H9 (cell line): ENCODE data around the gene ACACB. TPM values are rescaled to one million over a fixed set of nuclear protein-coding genes. Genes with fewer than 3 reads are reported as not detected.
A peak's percentile ranks its signal among the peaks of the same experiment; 100 is the strongest.

Experiments
- DNase-seq: peaks from one replicate; pipeline ENCODE4 v3.0.0-alpha.2; 2017
- H2AFZ ChIP-seq: one replicate; pipeline ENCODE4 v1.6.1; 2013; ENCODE audit warnings: mild to moderate bottlenecking, low read length, control low read depth, moderate library complexity
- H2AK5ac ChIP-seq: 2 replicates; pipeline ENCODE4 v1.6.1; 2013; ENCODE audit warnings: low read length, control low read depth, mixed read lengths; ENCODE audit not compliant: insufficient read length
- H2BK120ac ChIP-seq: one replicate; pipeline ENCODE4 v1.6.1; 2013; ENCODE audit warnings: low read depth, mild to moderate bottlenecking, low read length, control low read depth, inconsistent platforms; ENCODE audit not compliant: poor library complexity, severe bottlenecking
- H2BK12ac ChIP-seq: 2 replicates; pipeline ENCODE4 v1.6.1; 2013; ENCODE audit warnings: low read length, control low read depth, mixed read lengths, low read depth; ENCODE audit not compliant: insufficient read length
- H2BK15ac ChIP-seq: 2 replicates; pipeline ENCODE4 v1.6.1; 2013; ENCODE audit warnings: low read depth, low read length, control low read depth
- H2BK20ac ChIP-seq: one replicate; pipeline ENCODE4 v1.6.1; 2013; ENCODE audit warnings: low read depth, mild to moderate bottlenecking, low read length, control low read depth, inconsistent platforms; ENCODE audit not compliant: poor library complexity, severe bottlenecking
- H2BK5ac ChIP-seq: 2 replicates; pipeline ENCODE4 v1.6.1; 2013; ENCODE audit warnings: low read length, control low read depth, mixed read lengths; ENCODE audit not compliant: insufficient read length
- H3K14ac ChIP-seq: 2 replicates; pipeline ENCODE4 v1.6.1; 2013; ENCODE audit warnings: low read length, control low read depth; ENCODE audit not compliant: insufficient read depth
- H3K18ac ChIP-seq: 2 replicates; pipeline ENCODE4 v1.6.1; 2013; ENCODE audit warnings: low read depth, mild to moderate bottlenecking, mixed read lengths, low read length, control low read depth; ENCODE audit not compliant: insufficient read length
- H3K23ac ChIP-seq: 2 replicates; pipeline ENCODE4 v1.6.1; 2013; ENCODE audit warnings: low read length, control low read depth, mixed read lengths, low read depth; ENCODE audit not compliant: insufficient read length
- H3K23me2 ChIP-seq: 2 replicates; pipeline ENCODE4 v1.6.1; 2013; ENCODE audit warnings: low read depth, mild to moderate bottlenecking, mixed read lengths, low read length, control low read depth; ENCODE audit not compliant: insufficient read length, poor library complexity, severe bottlenecking
- H3K27ac ChIP-seq: 2 replicates; pipeline ENCODE4 v1.5.1; 2013; ENCODE audit warnings: low read length, control low read depth, mixed read lengths, low read depth; ENCODE audit not compliant: insufficient read length
- H3K27me3 ChIP-seq: 2 replicates; pipeline ENCODE4 v1.6.1; 2013; ENCODE audit warnings: low read length, control low read depth, inconsistent platforms; ENCODE audit not compliant: insufficient read depth
- H3K4ac ChIP-seq: 2 replicates; pipeline ENCODE4 v1.6.1; 2013; ENCODE audit warnings: low read depth, mild to moderate bottlenecking, control low read depth, inconsistent platforms, low read length, moderate library complexity
- H3K4me1 ChIP-seq: 2 replicates; pipeline ENCODE4 v1.6.1; 2013; ENCODE audit warnings: low read length, control low read depth, inconsistent platforms; ENCODE audit not compliant: insufficient read depth
- H3K4me2 ChIP-seq: 2 replicates; pipeline ENCODE4 v1.6.1; 2013; ENCODE audit warnings: low read length, control low read depth, mixed read lengths; ENCODE audit not compliant: insufficient read length, insufficient read depth
- H3K56ac ChIP-seq: 2 replicates; pipeline ENCODE4 v1.6.1; 2013; ENCODE audit warnings: low read depth, mild to moderate bottlenecking, mixed read lengths, low read length, control low read depth; ENCODE audit not compliant: insufficient read length
- H3K79me1 ChIP-seq: 2 replicates; pipeline ENCODE4 v1.6.1; 2013; ENCODE audit warnings: low read depth, mild to moderate bottlenecking, moderate library complexity, low read length, control low read depth, inconsistent platforms; ENCODE audit not compliant: insufficient read depth, poor library complexity, severe bottlenecking
- H3K79me2 ChIP-seq: 2 replicates; pipeline ENCODE4 v1.6.1; 2013; ENCODE audit warnings: low read length, control low read depth, inconsistent platforms; ENCODE audit not compliant: insufficient read depth
- H3K9ac ChIP-seq: 2 replicates; pipeline ENCODE4 v1.6.1; 2013; ENCODE audit warnings: low read length, control low read depth, mixed read lengths; ENCODE audit not compliant: insufficient read length; ENCODE audit errors: extremely low read depth
- H3K9me3 ChIP-seq: one replicate; pipeline ENCODE4 v1.6.1; 2013; ENCODE audit warnings: low read depth, low read length, inconsistent platforms; ENCODE audit not compliant: control insufficient read depth
- H3T11ph ChIP-seq: one replicate; pipeline ENCODE4 v1.6.1; 2013; ENCODE audit warnings: mild to moderate bottlenecking, low read length, control low read depth, inconsistent platforms
- H4K20me1 ChIP-seq: one replicate; pipeline ENCODE4 v1.6.1; 2013; ENCODE audit not compliant: control insufficient read depth, insufficient read length, insufficient read depth
- H4K5ac ChIP-seq: 2 replicates; pipeline ENCODE4 v1.6.1; 2013; ENCODE audit warnings: low read depth, mild to moderate bottlenecking, mixed read lengths, low read length, control low read depth; ENCODE audit not compliant: insufficient read length
- H4K8ac ChIP-seq: replicated peaks from 2 replicates; pipeline ENCODE4 v1.6.1; 2013; ENCODE audit warnings: low read length, control low read depth, mixed read lengths, low read depth; ENCODE audit not compliant: insufficient read length
- H4K91ac ChIP-seq: 2 replicates; pipeline ENCODE4 v1.6.1; 2013; ENCODE audit warnings: low read depth, mild to moderate bottlenecking, moderate library complexity, mixed read lengths, low read length, control low read depth; ENCODE audit not compliant: insufficient read length
- H3K27ac Mint-ChIP-seq, 3 experiments: 2 replicates in 2 of 3; 3 replicates in 1 of 3; pipeline ENCODE4 v1.8.0; 2020 to 2021; ENCODE audit warnings: mixed read lengths in 3 of 3, mild to moderate bottlenecking in 1 of 3, moderate library complexity in 1 of 3
- H3K27me3 Mint-ChIP-seq: 2 replicates; pipeline ENCODE4 v1.8.0; 2021; ENCODE audit warnings: low read depth, mild to moderate bottlenecking, moderate library complexity, mixed read lengths
- H3K36me3 Mint-ChIP-seq, 3 experiments: 2 replicates in 2 of 3; 3 replicates in 1 of 3; pipeline ENCODE4 v1.8.0; 2020 to 2021; ENCODE audit warnings: low read depth in 3 of 3, mixed read lengths in 3 of 3; ENCODE audit not compliant: insufficient read depth in 1 of 3
- H3K4me1 Mint-ChIP-seq, 2 experiments: 2 replicates each; pipeline ENCODE4 v1.8.0; 2020; ENCODE audit warnings: mixed read lengths in 2 of 2
- H3K4me3 Mint-ChIP-seq, 2 experiments: 2 replicates in 1 of 2; 3 replicates in 1 of 2; pipeline ENCODE4 v1.8.0; 2020 to 2021; ENCODE audit warnings: mild to moderate bottlenecking in 2 of 2, mixed read lengths in 2 of 2, moderate library complexity in 1 of 2
- H3K9me3 Mint-ChIP-seq, 2 experiments: 2 replicates in 1 of 2; 3 replicates in 1 of 2; pipeline ENCODE4 v1.8.0; 2020; ENCODE audit warnings: mild to moderate bottlenecking in 2 of 2, mixed read lengths in 2 of 2, moderate library complexity in 1 of 2
- CTCF ChIP-seq: fragments of 200-600 bp; sonication (generic); conservative IDR thresholded peaks from 3 replicates; pipeline ENCODE4 v1.8.0; 2021; ENCODE audit warnings: antibody characterized with exemption, mild to moderate bottlenecking
- WGBS: extraction: QIAGEN DNeasy Blood & Tissue Kit; methylation state at CpG from one replicate; pipeline ENCODE4 v1.1.7; 2013; ENCODE audit warnings: missing lambda C conversion rate, low lambda C conversion rate, mixed read lengths; ENCODE audit not compliant: insufficient read length; ENCODE audit errors: extremely low coverage; 5-methylcytosine and 5-hydroxymethylcytosine counted together
- total RNA-seq: library from RNA; stranded (reverse); gene quantifications from 2 replicates; pipeline ENCODE4 v1.2.1, GENCODE V29; 2021

Gene ACACB
- total RNA-seq, 1 experiment from 2014 or later = 14.2 TPM

- no CpG with 5 or more reads among the region's 61 CpGs for WGBS
- H3K18ac ChIP-seq = peak overlapping the region; percentile 0
- no peak overlapping the region for H3T11ph ChIP-seq
- no peaks in the 10 kb centered on the region for H3K9me3 ChIP-seq
- no peak overlapping the region for H2BK120ac ChIP-seq
- H4K91ac ChIP-seq = no peak overlapping the region
- H3K4me2 ChIP-seq = peak overlapping the region; percentile 95
- Mint-ChIP-seq H3K27me3 (peaks cover 20% of the 10 kb centered on the region), H3K4me1 (peaks cover 13 to 15% of the 10 kb centered on the region in 2 experiments), H3K4me3 (peak overlapping the region; percentile 85 to 90), H3K36me3 (no peaks in the 10 kb centered on the region), H3K27ac (peak overlapping the region; percentile 74 to 98 (median 98); a peak in 6 of 7 replicates), H3K9me3 (no peaks in the 10 kb centered on the region)
- peak; percentile 99 for DNase-seq
- H3K27ac ChIP-seq = no peak overlapping the region
- no peaks in the 10 kb centered on the region for H3K79me2 ChIP-seq
- no peak for TF ChIP-seq CTCF
- H4K5ac ChIP-seq = no peak overlapping the region
- H3K23me2 ChIP-seq = peaks cover 8% of the 10 kb centered on the region
- peak overlapping the region; percentile 80 for H2AFZ ChIP-seq
- no peak overlapping the region for H2BK5ac ChIP-seq
- no peaks in the 10 kb centered on the region for H4K20me1 ChIP-seq
- H2BK15ac ChIP-seq = no peak overlapping the region
- H3K14ac ChIP-seq = peak overlapping the region; percentile 51; the same call in 1 of the 2 replicates
- no peak overlapping the region for H2AK5ac ChIP-seq
- peak overlapping the region; percentile 52 for H3K9ac ChIP-seq
- no peak overlapping the region for H4K8ac ChIP-seq
- no peak overlapping the region for H2BK20ac ChIP-seq
- H3K27me3 ChIP-seq = no peaks in the 10 kb centered on the region
- H3K79me1 ChIP-seq = no peaks in the 10 kb centered on the region
- H3K23ac ChIP-seq = no peak overlapping the region
- no peaks in the 10 kb centered on the region for H3K4me1 ChIP-seq
- no peak overlapping the region for H3K4ac ChIP-seq
- H3K56ac ChIP-seq = no peak overlapping the region
- no peak overlapping the region for H2BK12ac ChIP-seq
Measured at GRCh38 chr12:109154451-109155438, 38.4 kb downstream of the ACACB start.
